Activated naive CD8-positive, alpha-beta T cell treated with anti-CD3 and anti-CD28 coated beads for 36 hours (primary cell): ENCODE data around the gene OR2A25. TPM values are rescaled to one million over a fixed set of nuclear protein-coding genes. Genes with fewer than 3 reads are reported as not detected.

Source experiments
- DNase-seq: peaks from one replicate; pipeline ENCODE4 v3.0.0; 2021
- H3K27ac Mint-ChIP-seq: one replicate; pipeline ENCODE4 v1.8.0; 2022; ENCODE audit warnings: mild to moderate bottlenecking, moderate library complexity, mixed read lengths
- H3K27me3 Mint-ChIP-seq: one replicate; pipeline ENCODE4 v1.8.0; 2022; ENCODE audit warnings: mild to moderate bottlenecking, mixed read lengths
- H3K36me3 Mint-ChIP-seq: one replicate; pipeline ENCODE4 v1.8.0; 2021; ENCODE audit warnings: mild to moderate bottlenecking, mixed read lengths
- H3K4me1 Mint-ChIP-seq: one replicate; pipeline ENCODE4 v1.8.0; 2021; ENCODE audit warnings: mixed read lengths
- H3K4me3 Mint-ChIP-seq: one replicate; pipeline ENCODE4 v1.8.0; 2022; ENCODE audit warnings: mild to moderate bottlenecking, moderate library complexity, mixed read lengths
- H3K9me3 Mint-ChIP-seq: one replicate; pipeline ENCODE4 v1.8.0; 2022; ENCODE audit warnings: mixed read lengths
- total RNA-seq, 2 experiments: library from RNA; stranded (reverse); gene quantifications; one replicate each; pipeline ENCODE4 v1.2.3, GENCODE V29; 2021

Gene OR2A25
- total RNA-seq, 2 experiments from 2014 or later: not detected

DNA sequence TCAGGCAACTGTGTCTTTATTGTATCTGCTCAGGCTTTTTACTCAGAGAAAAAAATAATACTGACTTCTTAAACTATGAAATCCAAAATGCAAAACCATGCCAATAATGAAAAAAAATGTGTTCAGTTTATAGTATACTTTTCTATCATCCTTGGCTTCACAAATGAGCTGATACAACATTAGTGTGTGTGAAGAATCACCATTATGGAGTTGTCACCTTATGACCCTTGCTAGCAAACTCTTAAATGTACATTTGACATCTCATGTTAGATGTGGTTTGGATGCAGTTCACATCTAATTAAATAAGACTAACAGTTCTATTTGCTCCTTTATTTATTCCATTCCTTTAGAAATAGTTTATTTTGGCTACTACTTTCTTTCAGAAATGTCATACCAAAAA lies 35.6 kb downstream of the OR2A25 start:
- Mint-ChIP-seq H3K9me3 (no peaks in the 10 kb centered on the region), H3K4me1 (peaks cover 2% of the 10 kb centered on the region)

DNA sequence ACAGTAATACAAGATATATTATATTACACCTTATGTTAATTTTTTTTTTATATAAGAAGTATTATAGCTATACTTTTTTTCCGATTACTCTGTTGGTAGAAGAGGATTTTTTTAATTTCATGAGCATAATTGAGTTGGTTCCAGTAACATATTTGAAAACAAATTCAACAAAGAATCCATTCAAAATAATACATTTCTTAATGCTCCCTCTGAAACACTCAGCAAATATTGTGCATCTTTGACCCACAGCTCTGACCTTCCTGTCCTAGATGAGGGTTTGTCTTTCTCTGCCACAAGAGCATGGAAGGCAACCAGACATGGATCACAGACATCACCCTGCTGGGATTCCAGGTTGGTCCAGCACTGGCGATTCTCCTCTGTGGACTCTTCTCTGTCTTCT lies 39.7 kb downstream of the OR2A25 start, which contains the start of gene OR2A2:
TSS of gene OR2A2 (plus strand) at position 301 of the 400 bp plus-strand sequence. CDS start at position 301, 0 bp downstream.
- H3K9me3 Mint-ChIP-seq: no peaks in the 10 kb centered on the region

More for the DNA sequence above, 35.6 kb downstream of the OR2A25 start:
- H3K4me3 Mint-ChIP-seq: no peak overlapping the region
- peaks cover 4% of the 10 kb centered on the region for H3K27me3 Mint-ChIP-seq
- no peaks in the 10 kb centered on the region for H3K36me3 Mint-ChIP-seq
- H3K27ac Mint-ChIP-seq: no peak overlapping the region
- no peak for DNase-seq

DNA sequence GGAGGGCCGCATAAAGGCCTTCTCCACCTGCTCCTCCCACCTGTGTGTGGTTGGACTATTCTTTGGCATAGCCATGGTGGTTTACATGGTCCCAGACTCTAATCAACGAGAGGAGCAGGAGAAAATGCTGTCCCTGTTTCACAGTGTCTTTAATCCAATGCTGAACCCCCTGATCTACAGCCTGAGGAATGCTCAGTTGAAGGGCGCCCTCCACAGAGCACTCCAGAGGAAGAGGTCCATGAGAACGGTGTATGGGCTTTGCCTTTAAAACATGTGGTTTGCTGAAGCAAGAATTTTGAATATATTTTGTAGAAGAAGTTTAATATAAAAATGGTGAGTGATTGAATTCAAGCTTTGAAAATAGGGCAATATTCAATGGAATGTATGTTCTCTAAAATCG lies 40.7 kb downstream of the OR2A25 start:
- H3K27me3 Mint-ChIP-seq: peaks cover 10% of the 10 kb centered on the region
- no peak for DNase-seq
- no peaks in the 10 kb centered on the region for H3K9me3 Mint-ChIP-seq
- H3K4me1 Mint-ChIP-seq: no peaks in the 10 kb centered on the region
- no peak overlapping the region for H3K27ac Mint-ChIP-seq
- no peak overlapping the region for H3K4me3 Mint-ChIP-seq
- H3K36me3 Mint-ChIP-seq: no peaks in the 10 kb centered on the region

More for the DNA sequence above, 39.7 kb downstream of the OR2A25 start, which contains the start of gene OR2A2:
- Mint-ChIP-seq H3K27me3 (peaks cover 10% of the 10 kb centered on the region), H3K36me3 (no peaks in the 10 kb centered on the region), H3K4me1 (no peaks in the 10 kb centered on the region), H3K4me3 (no peak within 1 kb of the TSS), H3K27ac (no peak within 1 kb of the TSS)
- DNase-seq: no peak

DNA sequence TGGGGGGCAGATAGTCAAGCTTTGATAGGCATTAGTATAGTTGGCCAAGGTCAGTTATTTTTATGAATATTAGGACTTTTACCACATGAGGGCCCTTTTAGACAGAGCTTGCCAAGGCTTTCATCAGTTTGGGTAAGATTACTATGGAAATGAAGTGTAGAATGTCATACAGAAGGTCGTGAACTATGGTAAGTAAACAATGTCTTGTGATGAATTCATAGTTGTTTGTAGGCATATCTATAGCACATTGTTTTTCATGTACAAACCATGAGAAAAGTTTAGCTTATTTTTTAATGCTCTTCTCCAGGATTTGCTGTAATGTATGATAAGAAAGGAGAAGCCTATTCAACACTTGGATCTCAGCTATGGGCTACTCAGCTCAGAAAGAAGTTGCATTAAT lies 44.0 kb downstream of the OR2A25 start:
- H3K27me3 Mint-ChIP-seq: peaks cover 10% of the 10 kb centered on the region
- H3K36me3 Mint-ChIP-seq: no peaks in the 10 kb centered on the region
- H3K4me1 Mint-ChIP-seq: no peaks in the 10 kb centered on the region
- no peak for DNase-seq
- H3K9me3 Mint-ChIP-seq: no peaks in the 10 kb centered on the region
- H3K4me3 Mint-ChIP-seq: no peak overlapping the region
- no peak overlapping the region for H3K27ac Mint-ChIP-seq

DNA sequence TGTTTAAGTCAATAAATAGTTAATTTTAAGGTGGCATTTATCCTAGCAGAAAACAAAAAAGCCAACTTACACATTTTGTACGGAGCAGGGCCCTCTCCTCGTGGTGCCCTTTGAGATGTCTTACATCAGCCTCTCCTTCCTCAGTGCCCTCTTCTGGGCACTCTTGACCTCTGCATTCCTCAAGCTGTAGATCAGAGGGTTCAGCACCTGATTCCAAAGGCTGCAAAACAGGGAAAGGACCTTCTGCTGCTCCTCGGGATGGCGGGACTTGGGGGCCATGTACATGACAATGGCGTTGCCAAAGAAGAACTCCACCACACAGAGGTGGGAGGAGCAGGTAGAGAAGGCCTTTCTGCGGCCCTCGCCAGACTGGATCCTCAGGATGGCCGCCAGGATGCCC lies 48.7 kb downstream of the OR2A25 start:
- peaks cover 8% of the 10 kb centered on the region for H3K27me3 Mint-ChIP-seq
- H3K4me1 Mint-ChIP-seq: no peaks in the 10 kb centered on the region
- no peaks in the 10 kb centered on the region for H3K9me3 Mint-ChIP-seq
- DNase-seq: no peak
- H3K4me3 Mint-ChIP-seq: no peak overlapping the region
- H3K36me3 Mint-ChIP-seq: no peaks in the 10 kb centered on the region
- no peak overlapping the region for H3K27ac Mint-ChIP-seq

DNA sequence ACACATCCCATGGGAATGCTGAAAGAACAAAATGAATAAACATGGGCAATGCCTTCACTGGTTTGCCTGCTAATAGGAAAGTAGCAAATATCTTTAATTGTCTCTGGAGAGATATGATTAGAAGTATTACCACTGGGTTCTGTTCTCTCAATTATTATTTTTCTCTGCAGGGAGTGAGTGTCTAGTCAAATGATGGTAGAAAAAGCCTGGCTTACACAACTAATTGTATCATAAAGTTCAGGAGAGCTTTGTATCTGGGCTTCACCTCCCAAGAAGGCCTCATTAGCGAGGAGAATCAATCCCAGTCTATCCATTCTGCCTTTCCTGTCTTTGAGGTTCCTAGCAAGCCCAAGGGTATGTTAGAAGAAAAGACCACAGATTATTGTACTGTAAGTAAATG lies 53.3 kb downstream of the OR2A25 start, which contains the start of gene OR2A14:
TSS of gene OR2A14 (plus strand) at position 301 of the 400 bp plus-strand sequence. CDS start 5,937 bp downstream, outside the sequence.
- Mint-ChIP-seq H3K4me1 (peaks cover 8% of the 10 kb centered on the region), H3K9me3 (no peaks in the 10 kb centered on the region), H3K4me3 (no peak within 1 kb of the TSS), H3K27ac (no peak within 1 kb of the TSS), H3K27me3 (peaks cover 5% of the 10 kb centered on the region), H3K36me3 (no peaks in the 10 kb centered on the region)
- DNase-seq: no peak

Other genes with a start within 250 kb of the OR2A25 start
- gene TCAF1, start 167.6 kb upstream of the OR2A25 start, total RNA-seq: 1 to 10 TPM; 8.6 to 9.0 TPM
- gene OR2F2, start 134.6 kb upstream of the OR2A25 start, total RNA-seq: not detected
- not detected for gene OR2F1, start 115.0 kb upstream of the OR2A25 start, total RNA-seq
- gene OR6B1, start 69.5 kb upstream of the OR2A25 start, total RNA-seq: not detected
- gene OR2A5, start 20.9 kb upstream of the OR2A25 start, total RNA-seq: not detected
- gene OR2A12, start 16.5 kb downstream of the OR2A25 start, total RNA-seq: not detected
- not detected for gene OR2A2, start 39.8 kb downstream of the OR2A25 start, total RNA-seq
- not detected for gene OR2A14, start 53.4 kb downstream of the OR2A25 start, total RNA-seq
- gene CTAGE4, start 113.7 kb downstream of the OR2A25 start, total RNA-seq: 1 to 10 TPM in 1 of 2 experiments, under 1 TPM in 1; 0.90 to 1.8 TPM
- gene ARHGEF35, start 126.0 kb downstream of the OR2A25 start, total RNA-seq: 1 to 10 TPM; 6.7 to 6.8 TPM
- not detected for gene OR2A42, start 169.8 kb downstream of the OR2A25 start, total RNA-seq
- gene OR2A7, start 195.0 kb downstream of the OR2A25 start, total RNA-seq: 1 to 10 TPM; 1.3 to 1.4 TPM
- 1 to 10 TPM in 1 of 2 experiments, not detected in 1; 1.9 TPM for gene CTAGE8, start 199.5 kb downstream of the OR2A25 start, total RNA-seq
- gene OR2A1, start 242.6 kb downstream of the OR2A25 start, total RNA-seq: not detected